GDM1 (cell line): ENCODE measurements around the gene ENPEP.

Experiments used
- DNase-seq: peaks from one replicate; lab custom pipeline; 2025; lab: John Stamatoyannopoulos, UW

The ENPEP gene

DNA sequence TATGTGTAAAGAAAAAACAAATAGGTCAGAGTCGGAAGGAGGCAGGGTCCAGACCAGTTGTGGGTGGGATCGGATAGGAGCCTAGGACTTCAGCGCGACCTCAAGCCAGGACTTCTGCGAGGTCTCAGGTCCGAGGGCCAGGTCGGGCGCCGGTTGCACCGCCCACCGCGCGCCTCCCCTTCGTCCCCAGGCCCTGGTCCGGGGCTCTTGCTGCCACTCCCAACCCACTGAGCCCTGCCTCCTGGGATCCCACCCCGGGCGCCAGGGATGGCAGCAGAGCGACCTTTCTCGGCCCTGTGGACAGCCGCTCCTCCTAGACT, 134.6 kb downstream of the ENPEP start:
- no peak for DNase-seq

DNA sequence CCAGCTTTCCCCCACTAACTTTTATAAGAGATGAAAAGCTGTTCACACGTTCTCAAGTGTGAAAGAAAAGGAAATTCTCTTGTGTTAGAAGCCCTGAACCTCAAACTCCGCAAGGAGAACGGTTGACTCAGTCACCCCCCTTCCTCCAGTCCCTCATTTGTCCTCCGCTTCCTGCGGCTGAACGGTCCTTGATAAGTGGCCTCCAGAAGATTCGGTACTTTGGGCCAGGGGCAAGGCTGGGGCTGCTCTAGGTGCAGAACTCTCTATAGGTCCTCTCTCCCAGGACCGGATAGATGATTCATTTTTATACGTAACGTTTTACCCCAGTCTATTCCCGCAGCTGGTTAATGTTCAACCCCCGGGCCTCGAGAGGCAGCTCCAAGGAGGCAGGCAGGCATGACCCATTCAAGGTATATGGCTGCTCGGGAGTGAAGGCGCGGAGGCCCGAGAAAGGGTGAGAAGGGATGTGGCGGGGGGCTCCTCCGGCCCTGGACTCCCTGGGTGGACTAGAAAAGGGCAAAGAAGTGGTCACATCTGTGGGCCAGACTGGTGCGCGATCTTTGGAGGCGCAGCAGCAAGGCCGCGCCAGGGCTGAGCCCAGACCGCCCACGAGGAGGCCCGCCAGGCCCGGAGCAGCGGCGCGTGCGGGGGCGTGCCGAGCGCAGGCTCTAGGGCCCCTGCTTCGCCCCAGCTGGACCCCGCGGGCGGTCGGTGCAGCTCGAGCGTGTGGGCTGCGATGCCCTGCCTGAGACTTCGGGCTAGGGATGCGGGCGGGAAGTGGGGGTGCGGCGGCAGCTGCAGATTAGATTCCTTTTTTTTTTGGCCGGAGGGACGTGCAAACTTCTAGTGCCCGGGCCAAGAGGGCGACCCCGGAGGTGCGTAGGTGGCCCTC, 135.2 kb downstream of the ENPEP start:
- DNase-seq: no peak

DNA sequence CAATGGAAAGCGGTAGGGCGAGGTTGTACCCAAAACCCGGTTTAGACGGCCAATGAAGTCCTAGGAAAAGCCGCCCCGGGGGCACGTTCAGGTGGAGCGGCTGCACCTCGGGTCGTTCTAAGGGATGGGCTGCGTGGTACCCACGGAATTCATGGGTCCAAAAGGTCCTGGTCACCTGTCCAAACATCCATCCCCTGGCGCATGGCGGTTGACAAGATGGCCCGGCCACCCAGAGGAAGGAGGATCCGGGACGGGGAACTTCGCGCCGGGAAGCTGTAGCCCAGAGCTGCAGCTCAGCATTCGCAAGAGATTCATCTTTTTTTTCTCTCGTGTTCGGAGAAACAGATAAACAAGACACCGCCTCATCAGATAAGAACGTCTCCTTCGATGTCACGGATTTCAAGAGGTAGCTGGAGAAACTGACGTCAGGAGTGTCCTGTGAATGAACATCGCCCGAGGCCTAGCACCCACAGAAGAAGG, 136.1 kb downstream of the ENPEP start:
- DNase-seq: no peak

DNA sequence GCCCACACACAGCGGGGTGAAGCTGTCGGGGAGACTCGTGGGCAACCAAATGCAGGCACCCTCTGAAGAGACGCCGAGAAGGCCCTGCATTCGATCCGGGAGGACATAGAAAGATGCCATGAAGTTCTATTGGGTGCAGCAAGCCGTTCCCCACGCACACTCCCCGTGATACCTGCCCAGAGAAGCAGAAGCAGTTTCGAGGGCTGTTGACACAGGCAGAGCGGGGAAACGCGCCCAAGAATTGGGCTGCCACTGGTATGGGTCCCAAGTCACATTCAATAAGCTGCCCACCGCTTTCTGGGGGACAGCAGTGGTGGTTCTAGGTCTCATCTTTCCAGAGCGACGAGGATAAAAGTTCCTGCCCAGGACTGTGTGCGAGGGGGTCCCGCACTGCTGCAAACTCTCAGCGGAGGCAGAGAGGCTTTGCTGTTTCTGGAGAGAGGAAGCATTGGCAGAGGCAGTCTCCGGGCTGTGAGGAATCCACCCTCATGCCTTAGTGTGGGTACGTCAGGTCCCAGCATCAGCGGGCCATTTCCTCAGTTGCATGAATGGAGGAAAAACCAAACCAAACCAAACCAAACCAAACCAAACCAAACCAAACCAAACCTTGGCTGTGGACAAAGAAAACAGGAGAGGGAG, 136.8 kb downstream of the ENPEP start:
- DNase-seq: no peak

DNA sequence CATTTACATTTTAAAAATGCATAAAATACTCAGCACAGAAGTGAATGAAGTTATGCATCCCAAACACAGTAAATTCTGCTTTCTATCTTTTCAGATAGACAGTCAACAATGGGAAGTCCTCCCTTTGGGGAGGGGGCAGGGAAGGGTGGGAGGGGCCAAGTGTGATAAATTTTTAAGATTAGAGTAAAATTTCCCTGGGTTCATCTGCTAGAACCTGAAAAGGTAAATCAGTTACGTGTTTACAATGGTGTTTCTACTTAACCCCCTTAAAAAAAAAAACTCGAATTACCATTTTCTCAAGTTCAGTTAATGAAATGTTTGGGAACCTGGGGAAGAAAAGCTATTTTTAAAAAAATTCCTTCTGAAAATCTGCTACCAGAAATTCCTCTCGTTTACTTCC, 137.8 kb downstream of the ENPEP start:
- DNase-seq: no peak

DNA sequence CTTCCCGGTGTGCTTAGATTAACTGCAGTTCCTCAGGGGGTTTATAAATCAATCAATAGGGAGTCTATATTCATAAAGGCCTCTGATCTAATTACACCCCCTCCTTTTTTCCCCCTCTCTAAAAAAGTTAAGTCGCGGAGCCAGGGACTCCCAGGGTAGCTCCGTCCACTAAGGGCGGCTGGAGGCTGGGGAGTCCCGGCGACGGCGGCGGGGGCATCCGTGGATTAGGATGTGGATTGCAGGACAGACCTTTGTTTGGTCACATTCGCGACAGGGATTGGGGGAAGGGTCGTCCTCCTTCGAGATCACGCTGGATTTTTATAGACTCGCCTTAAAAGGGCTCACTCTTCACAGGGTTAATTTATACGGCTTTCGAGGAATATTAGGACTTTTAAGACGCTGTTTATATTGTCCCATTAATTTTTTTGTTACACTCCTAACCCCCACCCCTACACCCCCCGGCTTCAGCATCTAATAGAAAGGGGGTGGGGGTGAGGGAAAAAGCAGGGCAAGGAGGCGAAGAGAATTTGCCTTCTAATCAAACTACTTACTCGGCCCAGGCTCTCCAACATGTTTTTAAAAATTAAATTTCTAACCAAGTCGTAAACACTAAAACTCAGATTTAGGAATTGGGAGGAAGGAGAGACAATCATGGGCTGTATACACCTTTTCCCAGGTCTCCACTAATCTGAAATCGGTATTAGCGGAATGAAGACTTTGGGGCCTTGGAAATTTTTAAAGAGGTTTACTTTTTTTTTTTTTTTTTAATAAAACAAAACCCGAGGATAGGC, 138.4 kb downstream of the ENPEP start:
- no peak for DNase-seq
